ENCODE results near the gene PRSS2. TPM values are rescaled to one million over a fixed set of nuclear protein-coding genes. Genes with fewer than 3 reads are reported as not detected.
A peak's percentile ranks its signal among the peaks of the same experiment; 100 is the strongest.
"Not testable (repeated sequence)": the region's sequence is repeated elsewhere in the genome, so short reads cannot be mapped to it uniquely, and the experiment has no call there.

The PRSS2 gene
- total RNA-seq, 2 donors from 2014 or later: not detected

DNA sequence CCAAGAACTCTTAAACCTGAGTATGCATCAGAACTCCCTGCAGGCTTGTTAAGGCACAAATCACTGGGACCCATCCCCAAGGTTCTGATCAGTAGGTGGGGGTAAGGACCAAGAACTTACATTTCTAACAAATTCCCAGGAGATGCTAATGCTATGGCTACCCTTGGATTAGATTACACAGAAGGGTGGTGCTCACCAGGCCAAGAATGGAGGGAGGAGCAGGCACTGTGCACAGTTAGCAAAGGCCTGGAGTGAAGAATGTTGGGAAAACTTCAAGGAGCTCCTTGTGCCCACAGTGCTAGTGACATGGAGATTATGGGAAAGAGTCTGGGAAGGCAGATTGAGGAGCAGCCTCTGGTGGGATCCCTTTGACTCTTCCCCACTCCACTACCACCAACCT, 1.9 kb downstream of the PRSS2 start:
- Mint-ChIP-seq H3K4me3 (no peak overlapping the region), H3K27me3 (no peaks in the 10 kb centered on the region), H3K27ac (no peak overlapping the region), H3K36me3 (ENCODE audit: low read depth) (no peaks in the 10 kb centered on the region), H3K9me3 (no peaks in the 10 kb centered on the region), H3K4me1 (no peaks in the 10 kb centered on the region)
- no peak for ATAC-seq (replicated peaks)

DNA sequence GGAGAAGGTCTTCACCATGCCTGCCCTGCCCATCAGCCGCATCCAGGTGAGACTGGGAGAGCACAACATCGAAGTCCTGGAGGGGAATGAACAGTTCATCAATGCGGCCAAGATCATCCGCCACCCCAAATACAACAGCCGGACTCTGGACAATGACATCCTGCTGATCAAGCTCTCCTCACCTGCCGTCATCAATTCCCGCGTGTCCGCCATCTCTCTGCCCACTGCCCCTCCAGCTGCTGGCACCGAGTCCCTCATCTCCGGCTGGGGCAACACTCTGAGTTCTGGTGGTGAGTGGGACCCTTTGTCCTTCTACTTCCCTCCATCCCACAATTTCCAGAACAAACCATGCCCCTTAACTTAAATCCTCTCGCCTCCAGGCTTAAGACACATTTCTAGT, 2.5 kb downstream of the PRSS2 start:
- Mint-ChIP-seq H3K4me1 (no peaks in the 10 kb centered on the region), H3K36me3 (ENCODE audit: low read depth) (no peaks in the 10 kb centered on the region), H3K4me3 (no peak overlapping the region), H3K27ac (no peak overlapping the region), H3K9me3 (no peaks in the 10 kb centered on the region), H3K27me3 (no peaks in the 10 kb centered on the region)
- ATAC-seq (replicated peaks): no peak

- H3K27me3 Mint-ChIP-seq: no peaks in the 10 kb centered on the region
- no peak overlapping the region for H3K4me3 Mint-ChIP-seq
- no peak overlapping the region for H3K27ac Mint-ChIP-seq
- ATAC-seq (replicated peaks): no peak
- H3K36me3 Mint-ChIP-seq (ENCODE audit: low read depth): no peaks in the 10 kb centered on the region
- no peaks in the 10 kb centered on the region for H3K4me1 Mint-ChIP-seq
- H3K9me3 Mint-ChIP-seq: no peaks in the 10 kb centered on the region
Observed at GRCh38 chr7:142773937-142774744, 3.4 kb downstream of the PRSS2 start.

DNA sequence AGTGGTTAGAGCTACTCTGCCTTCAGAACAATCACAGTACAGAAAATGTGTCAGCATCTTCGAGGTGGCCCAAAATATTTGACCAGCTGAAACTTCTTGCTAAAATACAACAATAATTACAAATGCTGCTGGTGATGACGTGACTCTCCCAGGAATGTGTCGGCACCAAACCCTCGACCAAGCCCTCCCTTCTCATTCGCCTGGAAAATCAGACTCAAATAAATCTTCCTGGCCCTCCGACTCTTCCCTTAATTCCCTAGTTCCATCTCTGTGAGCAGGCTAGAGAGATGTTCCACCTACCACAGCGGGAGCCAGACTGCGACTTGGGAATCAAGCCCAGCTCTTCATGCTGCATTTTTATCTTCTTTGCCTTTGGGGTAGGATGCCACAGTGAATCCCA, 4.1 kb downstream of the PRSS2 start:
- Mint-ChIP-seq H3K36me3 (ENCODE audit: low read depth) (no peaks in the 10 kb centered on the region), H3K27ac (no peak overlapping the region), H3K4me3 (no peak overlapping the region), H3K9me3 (no peaks in the 10 kb centered on the region), H3K4me1 (no peaks in the 10 kb centered on the region), H3K27me3 (no peaks in the 10 kb centered on the region)
- ATAC-seq (replicated peaks): no peak

DNA sequence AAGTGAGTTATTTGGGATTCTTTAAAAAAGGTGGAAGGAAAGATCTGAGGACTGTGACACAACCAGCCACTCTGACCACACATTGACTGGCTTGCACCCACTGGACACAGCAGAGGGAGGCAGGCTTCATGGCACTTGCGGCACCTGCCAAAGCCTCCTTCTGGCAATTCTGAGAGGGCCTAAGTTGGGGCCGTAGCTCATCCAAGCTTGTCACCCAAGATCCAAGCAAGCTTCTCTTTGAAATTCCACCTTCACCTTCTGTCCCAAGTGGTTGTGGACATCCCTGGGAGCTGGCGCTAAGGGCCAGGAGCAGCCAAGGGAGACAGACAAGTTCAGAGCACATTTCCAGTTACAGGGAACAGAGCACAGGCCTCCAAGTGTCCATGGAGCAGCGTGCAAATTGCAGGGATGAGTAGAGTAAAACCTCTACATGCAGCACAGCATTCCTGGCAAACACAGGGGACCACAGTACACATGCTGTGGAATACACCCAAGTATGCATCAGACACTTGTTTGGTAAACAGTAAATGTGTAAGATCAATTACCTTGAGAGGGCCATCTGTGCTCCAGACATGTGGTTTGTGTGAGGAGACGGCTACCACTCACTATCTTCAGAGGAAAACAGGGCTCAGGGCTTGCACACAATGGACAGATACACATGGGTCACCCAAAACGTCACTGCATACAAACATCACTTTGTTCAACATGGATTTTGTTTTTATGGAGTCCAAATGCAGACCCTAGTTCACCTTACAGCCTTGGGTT, 4.8 kb downstream of the PRSS2 start:
- not testable (repeated sequence) for H3K36me3 Mint-ChIP-seq (ENCODE audit: low read depth); ATAC-seq (replicated peaks); H3K27ac Mint-ChIP-seq; H3K4me1 Mint-ChIP-seq; H3K9me3 Mint-ChIP-seq; H3K27me3 Mint-ChIP-seq; H3K4me3 Mint-ChIP-seq

- no peak for ATAC-seq (replicated peaks)
- Mint-ChIP-seq H3K27ac (no peak overlapping the region), H3K36me3 (ENCODE audit: low read depth) (no peaks in the 10 kb centered on the region), H3K4me1 (no peaks in the 10 kb centered on the region), H3K27me3 (no peaks in the 10 kb centered on the region), H3K4me3 (no peak overlapping the region), H3K9me3 (no peaks in the 10 kb centered on the region)
Observed at GRCh38 chr7:142776206-142776844, 5.6 kb downstream of the PRSS2 start.

GRCh38 chr7:142776845-142777225, 6.1 kb downstream of the PRSS2 start:
- not testable (repeated sequence) for H3K36me3 Mint-ChIP-seq (ENCODE audit: low read depth); H3K4me3 Mint-ChIP-seq; H3K4me1 Mint-ChIP-seq; H3K27me3 Mint-ChIP-seq; ATAC-seq (replicated peaks); H3K27ac Mint-ChIP-seq; H3K9me3 Mint-ChIP-seq

GRCh38 chr7:142777318-142777717, 6.5 kb downstream of the PRSS2 start:
- H3K27ac Mint-ChIP-seq: no peak overlapping the region
- H3K36me3 Mint-ChIP-seq (ENCODE audit: low read depth): no peaks in the 10 kb centered on the region
- ATAC-seq (replicated peaks): no peak
- H3K4me1 Mint-ChIP-seq: no peaks in the 10 kb centered on the region
- H3K9me3 Mint-ChIP-seq: no peaks in the 10 kb centered on the region
- no peak overlapping the region for H3K4me3 Mint-ChIP-seq
- no peaks in the 10 kb centered on the region for H3K27me3 Mint-ChIP-seq

GRCh38 chr7:142782922-142783900, 12.4 kb downstream of the PRSS2 start:
- no peaks in the 10 kb centered on the region for H3K27me3 Mint-ChIP-seq
- peak overlapping the region; percentile 84 for H3K27ac Mint-ChIP-seq
- H3K4me3 Mint-ChIP-seq: peak overlapping the region; percentile 81
- H3K9me3 Mint-ChIP-seq: no peaks in the 10 kb centered on the region
- H3K36me3 Mint-ChIP-seq (ENCODE audit: low read depth): peaks cover 25% of the 10 kb centered on the region
- H3K4me1 Mint-ChIP-seq: no peaks in the 10 kb centered on the region
- peak; percentile 50 for ATAC-seq (replicated peaks)

DNA sequence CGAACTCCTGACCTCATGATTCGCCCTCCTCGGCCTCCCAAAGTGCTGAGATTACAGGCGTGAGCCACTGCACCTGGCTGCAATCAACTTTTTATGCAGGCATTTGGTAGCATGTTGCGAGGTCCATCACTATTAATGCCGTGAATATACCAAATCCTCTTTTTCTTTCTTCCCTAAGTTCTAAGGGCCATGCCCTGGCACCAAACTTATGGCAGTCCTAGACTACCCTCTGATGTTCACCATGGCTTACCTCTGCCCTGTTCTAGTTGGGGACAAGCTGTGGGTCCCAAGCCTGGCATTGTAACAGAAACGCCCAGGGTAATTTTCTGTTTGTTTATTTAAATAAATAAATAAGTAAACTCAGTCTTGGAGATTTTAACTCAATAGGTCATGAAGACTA, 13.3 kb downstream of the PRSS2 start:
- peak overlapping the region; percentile 84 for H3K27ac Mint-ChIP-seq
- H3K4me1 Mint-ChIP-seq: no peaks in the 10 kb centered on the region
- H3K36me3 Mint-ChIP-seq (ENCODE audit: low read depth): peaks cover 34% of the 10 kb centered on the region
- no peak for ATAC-seq (replicated peaks)
- H3K4me3 Mint-ChIP-seq: peak overlapping the region; percentile 81
- H3K9me3 Mint-ChIP-seq: no peaks in the 10 kb centered on the region
- no peaks in the 10 kb centered on the region for H3K27me3 Mint-ChIP-seq

DNA sequence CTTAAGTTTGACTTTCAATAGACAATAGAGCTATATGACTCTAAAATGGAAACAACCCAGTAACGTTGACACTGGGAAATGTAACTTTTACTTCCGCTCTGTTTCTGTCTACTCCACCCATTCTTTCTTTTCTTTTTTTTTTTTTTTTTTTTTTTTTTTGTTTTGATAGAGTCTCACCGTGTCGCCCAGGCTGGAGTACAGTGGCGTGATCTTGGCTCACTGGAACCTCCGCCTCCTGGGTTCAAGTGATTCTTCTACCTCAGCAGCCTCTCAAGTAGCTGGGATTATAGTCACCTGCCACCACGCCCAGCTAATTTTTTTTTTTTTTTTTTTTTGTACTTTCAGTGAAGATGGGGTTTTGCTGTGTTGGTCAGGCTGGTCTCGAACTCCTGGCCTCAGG, 13.9 kb downstream of the PRSS2 start:
- Mint-ChIP-seq H3K4me1 (no peaks in the 10 kb centered on the region), H3K9me3 (no peaks in the 10 kb centered on the region), H3K27me3 (no peaks in the 10 kb centered on the region), H3K27ac (peak overlapping the region; percentile 93), H3K4me3 (peak overlapping the region; percentile 81), H3K36me3 (ENCODE audit: low read depth) (peaks cover 40% of the 10 kb centered on the region)
- ATAC-seq (replicated peaks): peak; percentile 4

- H3K27me3 Mint-ChIP-seq: no peaks in the 10 kb centered on the region
- H3K27ac Mint-ChIP-seq: peak overlapping the region; percentile 93
- peak overlapping the region; percentile 81 for H3K4me3 Mint-ChIP-seq
- H3K4me1 Mint-ChIP-seq: no peaks in the 10 kb centered on the region
- no peaks in the 10 kb centered on the region for H3K9me3 Mint-ChIP-seq
- peak; percentile 89 for ATAC-seq (replicated peaks)
- peaks cover 51% of the 10 kb centered on the region for H3K36me3 Mint-ChIP-seq (ENCODE audit: low read depth)
Observed at GRCh38 chr7:142785841-142786250, 15.1 kb downstream of the PRSS2 start.

GRCh38 chr7:142787034-142787768, 16.4 kb downstream of the PRSS2 start:
- ATAC-seq (replicated peaks): no peak
- Mint-ChIP-seq H3K4me1 (no peaks in the 10 kb centered on the region), H3K27me3 (no peaks in the 10 kb centered on the region), H3K27ac (peak overlapping the region; percentile 98), H3K36me3 (ENCODE audit: low read depth) (peaks cover 65% of the 10 kb centered on the region), H3K9me3 (no peaks in the 10 kb centered on the region), H3K4me3 (peak overlapping the region; percentile 92)

All from activated T-helper 17 cell treated with anti-CD3 and anti-CD28 coated beads, Interleukin-2, amount 50 U/mL, for 72 hours (primary cell).